T-helper 17 cell (primary cell): ENCODE results near the gene HK2. TPM values are rescaled to one million over a fixed set of nuclear protein-coding genes. Genes with fewer than 3 reads are reported as not detected.
"Not testable (repeated sequence)": the region's sequence is repeated elsewhere in the genome, so short reads cannot be mapped to it uniquely, and the experiment has no call there.

Experiments used
- ATAC-seq: fragments of 150-1000 bp; cut with Tn5 transposase; 2 replicates; pipeline ENCODE4 v1.10.0; 2021; ENCODE audit warnings: mild to moderate bottlenecking, moderate library complexity
- DNase-seq, 3 donors: peaks; one replicate each; pipeline versions ENCODE4 v3.0.0 to v3.0.0-alpha.2; 2020 to 2021
- H3K9me3 ChIP-seq: one replicate; pipeline ENCODE4 v1.7.0; 2013; ENCODE audit warnings: low read length, mild to moderate bottlenecking; ENCODE audit not compliant: control insufficient read depth, poor library complexity, severe bottlenecking
- H3K27ac Mint-ChIP-seq: one replicate; pipeline ENCODE4 v1.8.0; 2022; ENCODE audit warnings: mild to moderate bottlenecking, moderate library complexity, mixed read lengths
- H3K27me3 Mint-ChIP-seq: one replicate; pipeline ENCODE4 v1.8.0; 2022; ENCODE audit warnings: mixed read lengths
- H3K36me3 Mint-ChIP-seq: one replicate; pipeline ENCODE4 v1.8.0; 2022; ENCODE audit warnings: low read depth, mixed read lengths
- H3K4me1 Mint-ChIP-seq: one replicate; pipeline ENCODE4 v1.8.0; 2022; ENCODE audit warnings: mild to moderate bottlenecking, mixed read lengths
- H3K4me3 Mint-ChIP-seq: one replicate; pipeline ENCODE4 v1.8.0; 2022; ENCODE audit warnings: mild to moderate bottlenecking, moderate library complexity, mixed read lengths
- total RNA-seq, 4 donors: library from RNA in 2 of 4; stranded (reverse) in 2 of 4; gene quantifications; one replicate each; pipeline ENCODE4 v1.2.3 and lab custom pipeline; 2022 to 2026

HK2 gene
- total RNA-seq, 2 donors from 2014 or later: 11.3 to 13.3 TPM

DNA sequence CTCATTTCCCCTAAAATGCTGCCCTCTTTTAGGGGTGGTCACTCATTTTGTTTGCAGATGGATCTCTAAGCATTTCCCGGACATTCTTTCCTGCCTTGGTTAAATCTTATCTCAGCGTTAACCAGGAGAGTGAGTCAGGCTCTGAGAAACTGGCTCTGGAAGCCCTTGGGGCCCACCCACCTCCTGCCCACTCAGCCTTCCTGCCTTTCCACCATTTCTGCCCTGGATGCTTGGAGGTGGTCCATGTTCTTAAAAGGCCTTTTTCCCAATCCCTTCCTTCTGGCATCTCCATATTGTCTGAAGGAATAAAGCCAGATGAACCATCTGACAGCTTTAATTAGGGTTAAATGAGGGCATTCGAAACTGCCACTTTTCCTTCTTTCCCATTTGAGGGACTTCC lies 9.5 kb downstream of the HK2 start:
- no peaks in the 10 kb centered on the region for H3K9me3 ChIP-seq
- DNase-seq (no peak), ATAC-seq (no peak)
- Mint-ChIP-seq H3K36me3 (peaks cover 2% of the 10 kb centered on the region), H3K27me3 (no peaks in the 10 kb centered on the region), H3K4me3 (peak overlapping the region; percentile 95), H3K4me1 (peaks cover 57% of the 10 kb centered on the region), H3K27ac (peak overlapping the region; percentile 97)

DNA sequence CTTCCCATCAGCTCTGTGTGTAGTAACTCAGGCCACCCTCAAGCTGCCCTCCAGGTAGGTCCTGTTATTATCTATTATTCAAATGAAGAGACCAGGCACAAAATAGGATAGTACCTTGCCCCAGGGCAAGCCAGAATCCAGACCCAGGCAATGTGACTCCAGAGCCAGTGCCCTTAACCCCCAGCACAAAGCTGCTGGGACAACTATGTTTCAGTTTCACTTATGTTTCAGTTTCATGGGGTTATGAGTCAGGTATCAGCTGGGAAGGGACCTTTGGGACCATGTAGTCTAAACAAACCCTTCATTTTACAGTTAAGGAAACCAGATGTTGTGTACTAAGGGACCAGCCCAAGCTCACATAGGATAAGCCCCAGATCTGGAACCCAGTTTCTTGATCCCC lies 10.0 kb downstream of the HK2 start:
- no peaks in the 10 kb centered on the region for H3K9me3 ChIP-seq
- peaks cover 2% of the 10 kb centered on the region for H3K36me3 Mint-ChIP-seq
- H3K27ac Mint-ChIP-seq: peak overlapping the region; percentile 97
- H3K4me3 Mint-ChIP-seq: peak overlapping the region; percentile 95
- H3K4me1 Mint-ChIP-seq: peaks cover 58% of the 10 kb centered on the region
- ATAC-seq (peak; percentile 52), DNase-seq (no peak)
- H3K27me3 Mint-ChIP-seq: no peaks in the 10 kb centered on the region

DNA sequence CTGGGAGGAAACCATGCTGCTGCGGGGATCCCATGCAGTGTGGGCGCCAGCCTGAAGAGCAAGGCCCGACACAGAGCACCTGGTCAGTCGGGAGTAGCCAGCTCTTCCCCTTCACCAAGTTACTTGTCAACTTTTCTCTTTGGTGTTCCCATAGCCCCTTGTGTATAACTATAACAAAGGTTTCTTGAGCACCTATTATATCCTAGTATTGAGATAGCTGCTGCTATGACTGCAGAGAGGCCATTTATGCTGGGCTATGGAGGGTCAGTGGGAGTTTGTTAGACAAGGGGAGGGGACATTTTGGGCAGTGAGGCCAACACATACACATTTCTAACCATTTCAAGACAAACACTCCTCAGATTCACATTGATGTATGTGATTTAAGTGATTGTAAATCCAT lies 10.8 kb downstream of the HK2 start:
- ATAC-seq (no peak), DNase-seq (no peak)
- H3K9me3 ChIP-seq: no peaks in the 10 kb centered on the region
- Mint-ChIP-seq H3K4me3 (no peak overlapping the region), H3K36me3 (peaks cover 2% of the 10 kb centered on the region), H3K27ac (peak overlapping the region; percentile 97), H3K27me3 (no peaks in the 10 kb centered on the region), H3K4me1 (peaks cover 64% of the 10 kb centered on the region)

DNA sequence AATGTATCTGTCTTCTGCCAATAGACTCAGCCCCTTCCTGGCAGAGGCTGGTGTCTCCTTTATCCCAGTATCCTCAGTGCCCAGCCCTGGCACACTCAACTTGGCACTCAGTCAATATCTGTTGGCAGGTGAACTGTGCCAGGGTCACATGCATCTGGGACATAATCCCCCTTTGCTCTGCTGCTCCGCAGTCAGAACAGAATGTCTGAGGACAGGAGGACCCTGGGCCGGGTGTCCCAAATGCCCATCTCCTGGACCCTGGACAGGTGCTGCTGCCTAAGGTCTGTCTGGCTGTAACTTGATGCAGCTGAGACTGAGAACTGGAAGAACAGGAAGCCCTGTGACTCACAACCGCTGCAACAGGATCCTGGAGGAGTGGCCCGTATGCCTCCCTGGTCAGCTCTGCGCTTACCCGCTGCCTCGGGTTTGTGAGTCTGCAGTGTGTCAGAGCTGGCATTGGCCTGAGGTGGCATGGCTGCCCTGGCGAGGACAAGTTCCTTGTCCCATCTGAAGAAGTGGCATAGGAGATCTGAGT lies 11.4 kb downstream of the HK2 start:
- no peaks in the 10 kb centered on the region for H3K9me3 ChIP-seq
- H3K4me1 Mint-ChIP-seq: peaks cover 68% of the 10 kb centered on the region
- H3K27ac Mint-ChIP-seq: peak overlapping the region; percentile 97
- peak overlapping the region; percentile 84 for H3K4me3 Mint-ChIP-seq
- DNase-seq (peak in 1 of 3 donors; percentile 11), ATAC-seq (peak; percentile 21)
- peaks cover 2% of the 10 kb centered on the region for H3K36me3 Mint-ChIP-seq
- no peaks in the 10 kb centered on the region for H3K27me3 Mint-ChIP-seq

DNA sequence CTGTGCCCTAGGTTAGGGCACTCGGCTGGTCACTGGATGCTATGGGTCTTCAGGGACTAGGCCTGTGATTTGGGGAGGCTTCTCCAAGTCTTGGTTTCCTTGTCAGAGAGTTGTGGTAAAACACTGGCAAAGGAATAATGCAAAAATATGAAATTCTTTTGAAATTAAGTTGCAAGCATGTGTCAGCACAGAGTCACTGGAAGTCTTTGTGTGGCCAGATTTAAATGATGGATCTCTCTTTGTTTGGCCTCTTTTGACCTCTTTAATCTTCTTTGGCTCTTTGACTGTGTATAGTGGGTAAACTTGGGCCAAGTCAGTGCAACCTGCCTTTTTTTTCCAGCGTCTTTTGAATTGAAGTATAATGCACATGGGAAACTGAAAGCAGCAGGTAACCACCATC lies 12.1 kb downstream of the HK2 start:
- H3K9me3 ChIP-seq: no peaks in the 10 kb centered on the region
- Mint-ChIP-seq H3K4me1 (peaks cover 68% of the 10 kb centered on the region), H3K27ac (peak overlapping the region; percentile 97), H3K27me3 (no peaks in the 10 kb centered on the region), H3K4me3 (peak overlapping the region; percentile 73), H3K36me3 (peaks cover 2% of the 10 kb centered on the region)
- ATAC-seq (no peak), DNase-seq (no peak)

DNA sequence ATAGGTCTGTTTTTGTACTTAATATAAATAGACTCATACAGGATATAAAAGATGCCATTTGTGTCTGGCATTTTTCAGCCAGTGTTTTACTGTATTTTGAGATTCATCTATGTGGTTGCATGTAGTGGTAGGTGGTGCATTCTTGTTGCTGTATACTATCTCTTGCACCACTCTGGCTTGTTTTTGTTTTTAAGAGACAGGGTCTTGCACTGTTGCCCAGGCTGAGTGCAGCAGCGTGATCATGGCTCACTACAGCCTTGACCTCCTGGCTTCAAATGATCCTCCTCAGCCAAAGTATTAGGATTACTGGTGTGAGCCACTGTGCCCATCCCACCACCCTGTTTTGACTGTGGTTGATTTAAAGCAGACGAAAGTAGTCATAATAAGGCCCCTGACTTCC lies 12.6 kb downstream of the HK2 start:
- no peaks in the 10 kb centered on the region for H3K9me3 ChIP-seq
- Mint-ChIP-seq H3K4me1 (peaks cover 68% of the 10 kb centered on the region), H3K27ac (peak overlapping the region; percentile 97), H3K36me3 (peaks cover 2% of the 10 kb centered on the region), H3K4me3 (peak overlapping the region; percentile 73), H3K27me3 (no peaks in the 10 kb centered on the region)
- DNase-seq (no peak), ATAC-seq (no peak)

DNA sequence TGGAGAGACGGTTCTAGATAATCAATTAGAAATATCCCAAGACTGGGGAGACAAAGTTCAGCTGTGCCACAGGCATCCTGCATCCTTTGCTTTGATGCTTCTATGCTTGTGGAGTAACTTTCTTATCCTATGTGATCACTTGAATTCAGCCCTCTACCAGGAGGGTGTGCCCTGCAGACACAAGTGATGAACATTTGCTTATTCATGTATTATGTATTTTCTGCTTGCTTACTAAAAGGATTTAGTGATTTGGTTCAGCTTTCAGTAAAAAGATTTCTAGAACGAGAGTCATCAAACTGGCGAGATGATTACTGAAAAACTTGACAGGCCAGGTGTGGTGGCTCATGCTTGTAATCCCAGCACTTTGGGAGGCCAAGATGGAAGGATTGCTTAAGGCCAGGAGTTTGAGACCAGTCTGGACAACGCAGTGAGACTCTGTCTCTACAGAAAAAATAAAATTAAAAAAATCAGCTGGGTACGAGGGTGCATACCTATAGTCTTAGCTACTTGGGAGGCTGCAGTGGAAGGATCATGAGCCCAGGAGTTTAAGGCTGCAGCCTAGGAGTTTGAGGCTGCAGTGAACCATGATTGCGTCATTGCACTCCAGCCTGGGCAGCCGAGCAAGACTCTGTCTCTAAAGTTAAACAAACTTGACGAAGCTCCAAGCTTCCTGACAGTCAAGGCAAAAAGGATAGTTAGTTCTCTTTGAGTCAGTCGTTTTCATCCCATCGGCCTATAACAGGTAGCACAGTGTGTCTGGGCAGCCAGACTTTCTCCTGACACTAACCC lies 13.3 kb downstream of the HK2 start:
- Mint-ChIP-seq H3K27ac (no peak overlapping the region), H3K4me1 (peaks cover 66% of the 10 kb centered on the region), H3K36me3 (peaks cover 2% of the 10 kb centered on the region), H3K27me3 (no peaks in the 10 kb centered on the region), H3K4me3 (no peak overlapping the region)
- DNase-seq (no peak), ATAC-seq (no peak)
- no peaks in the 10 kb centered on the region for H3K9me3 ChIP-seq

DNA sequence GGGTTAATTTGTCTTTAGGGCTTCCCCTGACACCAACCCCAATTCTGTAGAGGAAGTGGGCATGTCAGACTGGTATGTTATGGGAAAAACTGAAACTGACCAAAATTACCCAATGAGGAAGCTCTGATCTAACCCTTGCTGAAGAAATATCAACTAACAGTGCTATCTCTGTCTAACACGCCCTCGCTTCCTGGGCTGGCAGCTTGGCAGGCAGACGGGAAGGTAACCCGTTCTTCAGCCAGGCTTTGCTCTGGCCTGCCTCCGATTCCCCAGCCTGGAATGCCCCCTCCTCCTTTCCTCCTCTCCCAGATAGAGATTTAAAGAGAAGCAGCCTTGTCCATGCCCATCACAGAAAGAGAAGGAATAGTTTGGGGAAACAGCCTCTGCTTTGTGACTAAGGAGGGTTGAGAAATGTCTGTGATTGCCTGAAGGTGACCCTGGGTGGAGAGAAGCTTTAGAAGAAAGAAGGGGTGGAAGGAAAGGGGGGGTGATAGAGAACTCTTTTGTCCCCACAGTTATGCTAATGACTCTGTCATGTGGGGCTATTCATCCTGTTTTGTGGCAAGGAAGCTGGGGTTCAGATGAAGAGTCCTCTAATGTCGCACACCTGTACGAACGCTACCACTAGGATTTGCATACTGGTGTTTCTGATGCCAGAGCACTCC lies 15.4 kb downstream of the HK2 start:
- peak overlapping the region; percentile 91 for H3K4me3 Mint-ChIP-seq
- H3K36me3 Mint-ChIP-seq: no peaks in the 10 kb centered on the region
- H3K27ac Mint-ChIP-seq: peak overlapping the region; percentile 99
- no peaks in the 10 kb centered on the region for H3K27me3 Mint-ChIP-seq
- ATAC-seq (peak; percentile 89), DNase-seq (peak in 1 of 3 donors; percentile 21)
- H3K9me3 ChIP-seq: no peaks in the 10 kb centered on the region
- H3K4me1 Mint-ChIP-seq: peaks cover 60% of the 10 kb centered on the region

DNA sequence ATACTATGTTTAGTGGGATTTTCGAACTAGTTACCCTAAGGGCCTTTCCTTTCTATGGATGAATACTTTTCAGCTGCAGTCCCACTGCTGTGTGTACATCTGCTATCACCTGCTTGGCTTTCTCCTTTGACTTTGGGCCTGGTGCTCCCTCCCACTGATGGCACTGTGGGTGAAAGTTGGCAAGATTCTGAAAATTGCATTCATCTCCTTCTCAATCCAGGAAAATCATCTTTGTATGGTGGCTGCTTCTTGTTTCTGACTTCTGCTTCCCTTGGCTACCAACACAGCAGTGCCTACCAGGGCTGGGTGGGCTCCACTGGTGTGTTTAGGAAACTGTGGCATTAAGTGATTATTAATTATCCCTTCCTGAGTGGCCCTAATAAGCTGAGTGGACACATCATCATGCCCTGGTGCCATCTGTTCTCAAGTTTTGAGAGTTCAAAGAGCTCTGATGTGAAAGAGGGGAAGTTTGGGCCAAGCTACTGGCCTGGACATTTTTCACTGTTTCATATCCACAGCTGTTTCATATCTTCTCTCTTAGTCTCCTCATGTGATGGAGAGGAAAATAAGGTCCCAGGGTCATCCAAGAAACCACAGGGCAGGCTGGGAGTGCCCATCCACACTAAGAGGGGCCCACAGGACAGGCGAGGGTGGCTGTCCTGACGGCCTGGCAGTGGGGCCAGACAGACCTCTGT lies 16.7 kb downstream of the HK2 start:
- DNase-seq (no peak), ATAC-seq (no peak)
- no peaks in the 10 kb centered on the region for H3K9me3 ChIP-seq
- peak overlapping the region; percentile 99 for H3K27ac Mint-ChIP-seq
- H3K27me3 Mint-ChIP-seq: no peaks in the 10 kb centered on the region
- H3K4me3 Mint-ChIP-seq: no peak overlapping the region
- H3K36me3 Mint-ChIP-seq: no peaks in the 10 kb centered on the region
- peaks cover 52% of the 10 kb centered on the region for H3K4me1 Mint-ChIP-seq

DNA sequence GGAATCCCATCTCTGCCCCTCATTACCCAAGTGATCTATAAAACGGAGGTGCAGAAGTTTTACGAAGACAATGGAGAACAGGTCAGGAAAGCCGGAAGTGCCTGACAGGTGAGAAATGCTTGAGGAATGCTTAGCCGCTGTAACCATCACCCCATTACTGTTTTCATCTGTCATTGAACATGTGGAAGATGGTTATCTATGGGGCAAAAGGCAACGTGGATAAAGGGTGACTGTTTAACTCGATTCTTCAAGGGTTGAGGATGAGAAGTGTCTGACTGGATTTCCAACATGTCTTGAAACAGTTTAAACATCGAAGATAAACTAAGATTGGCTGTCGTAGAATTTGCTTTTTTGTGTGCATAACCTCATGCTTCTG lies 17.3 kb downstream of the HK2 start:
- Mint-ChIP-seq H3K36me3 (no peaks in the 10 kb centered on the region), H3K27ac (peak overlapping the region; percentile 99), H3K4me3 (no peak overlapping the region), H3K27me3 (no peaks in the 10 kb centered on the region), H3K4me1 (peaks cover 48% of the 10 kb centered on the region)
- ATAC-seq: no peak
- no peaks in the 10 kb centered on the region for H3K9me3 ChIP-seq
- no peak for DNase-seq

DNA sequence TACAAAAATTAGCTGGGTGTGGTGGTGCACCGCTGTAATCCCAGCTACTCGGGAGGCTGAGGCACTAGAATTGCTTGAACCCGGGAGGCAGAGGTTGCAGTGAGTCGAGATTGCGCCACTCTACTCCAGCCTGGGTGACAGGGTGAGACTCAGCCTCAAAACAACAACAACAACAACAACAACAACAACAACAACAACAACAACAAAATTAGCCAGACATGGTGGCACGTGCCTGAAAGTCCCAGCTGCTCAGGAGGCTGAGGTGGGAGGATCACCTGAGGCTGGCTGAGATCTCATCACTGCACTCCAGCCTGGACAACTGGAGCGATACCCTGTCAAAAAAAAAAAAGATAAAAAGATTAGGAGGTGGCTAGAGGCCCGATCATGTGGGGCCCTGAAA lies 19.4 kb downstream of the HK2 start:
- H3K4me1 Mint-ChIP-seq: peaks cover 37% of the 10 kb centered on the region
- H3K27me3 Mint-ChIP-seq, H3K36me3 Mint-ChIP-seq, DNase-seq, H3K9me3 ChIP-seq, H3K4me3 Mint-ChIP-seq, ATAC-seq: not testable (repeated sequence)
- peak overlapping the region; percentile 71 for H3K27ac Mint-ChIP-seq

DNA sequence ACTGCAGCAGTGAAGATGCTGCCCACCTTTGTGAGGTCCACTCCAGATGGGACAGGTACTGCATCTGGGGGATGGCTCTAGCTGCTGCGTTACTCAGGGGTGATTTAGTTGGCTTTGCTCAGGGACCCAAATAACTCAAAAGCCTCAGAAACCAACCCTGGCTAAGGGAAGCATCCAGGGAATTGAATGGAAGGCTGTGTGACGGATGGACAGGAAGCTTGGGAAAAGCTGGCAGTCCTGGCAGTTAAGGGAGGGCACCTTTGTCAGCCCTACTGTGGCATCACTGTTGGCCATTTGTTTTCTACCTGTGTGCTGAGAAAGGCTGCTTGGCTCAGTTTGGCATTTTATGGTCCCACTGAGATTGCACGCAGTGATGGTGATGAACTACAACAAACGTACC lies 20.5 kb downstream of the HK2 start:
- DNase-seq (no peak), ATAC-seq (no peak)
- no peaks in the 10 kb centered on the region for H3K9me3 ChIP-seq
- peak overlapping the region; percentile 69 for H3K27ac Mint-ChIP-seq
- no peaks in the 10 kb centered on the region for H3K27me3 Mint-ChIP-seq
- H3K4me3 Mint-ChIP-seq: no peak overlapping the region
- H3K36me3 Mint-ChIP-seq: no peaks in the 10 kb centered on the region
- H3K4me1 Mint-ChIP-seq: peaks cover 27% of the 10 kb centered on the region

DNA sequence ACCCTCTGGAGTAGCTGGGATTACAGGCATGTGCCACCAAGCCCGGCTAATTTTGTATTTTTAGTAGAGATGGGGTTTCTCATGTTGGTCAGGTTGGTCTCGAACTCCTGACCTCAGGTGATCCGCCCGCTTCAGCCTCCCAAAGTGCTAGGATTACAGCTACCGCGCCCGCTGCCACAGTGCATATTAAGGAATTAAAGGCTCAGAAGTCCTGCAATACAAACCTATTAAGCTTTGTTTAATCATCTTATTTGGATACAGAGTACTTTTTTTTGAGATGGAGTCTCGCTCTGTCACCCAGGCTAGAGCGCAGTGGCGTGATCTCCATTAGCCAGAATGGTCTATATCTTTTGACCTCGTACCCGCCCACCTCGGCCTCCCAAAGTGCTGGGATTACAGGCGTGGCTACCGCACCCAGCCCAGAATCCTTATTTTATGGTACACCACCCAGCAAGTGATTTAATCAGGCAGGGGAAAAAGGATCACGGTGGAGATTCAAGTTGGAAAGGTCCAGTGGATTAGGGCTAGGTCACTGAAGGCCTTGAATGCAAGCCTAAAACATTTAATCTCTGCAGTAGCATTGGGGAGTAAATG lies 21.3 kb downstream of the HK2 start:
- not testable (repeated sequence) for H3K36me3 Mint-ChIP-seq
- peak overlapping the region; percentile 69 for H3K27ac Mint-ChIP-seq

More for the DNA sequence above, 21.3 kb downstream of the HK2 start:
- H3K4me1 Mint-ChIP-seq: peaks cover 21% of the 10 kb centered on the region
- not testable (repeated sequence) for ATAC-seq, DNase-seq, H3K4me3 Mint-ChIP-seq, H3K9me3 ChIP-seq, H3K27me3 Mint-ChIP-seq
